Endodermal cell (in vitro differentiated cells): ENCODE measurements around the gene ZWINT. TPM values are rescaled to one million over a fixed set of nuclear protein-coding genes. Genes with fewer than 3 reads are reported as not detected.

Source experiments
- DNase-seq: peaks from one replicate; pipeline ENCODE4 v3.0.0-alpha.2; 2017
- H3K27ac ChIP-seq: 2 replicates; pipeline ENCODE4 v1.5.1; 2013; ENCODE audit warnings: mild to moderate bottlenecking, low read depth, low read length, moderate library complexity
- H3K27me3 ChIP-seq: 2 replicates; pipeline ENCODE4 v1.6.1; 2013; ENCODE audit warnings: mild to moderate bottlenecking, low read length, moderate library complexity; ENCODE audit not compliant: insufficient read depth, control insufficient read depth, poor library complexity, severe bottlenecking
- H3K36me3 ChIP-seq: 2 replicates; pipeline ENCODE4 v1.7.0; 2013; ENCODE audit warnings: mild to moderate bottlenecking, low read length, moderate library complexity; ENCODE audit not compliant: control insufficient read depth, insufficient read depth
- H3K4me1 ChIP-seq: one replicate; pipeline ENCODE4 v1.7.0; 2013; ENCODE audit warnings: low read length; ENCODE audit not compliant: control insufficient read depth, insufficient read depth
- H3K4me3 ChIP-seq: 2 replicates; pipeline ENCODE4 v1.5.1; 2013; ENCODE audit warnings: mild to moderate bottlenecking, low read length, moderate library complexity
- H3K9ac ChIP-seq: 2 replicates; pipeline ENCODE4 v1.6.1; 2013; ENCODE audit warnings: mild to moderate bottlenecking, low read length, moderate library complexity; ENCODE audit not compliant: poor library complexity, severe bottlenecking; ENCODE audit errors: extremely low read depth
- H3K9me3 ChIP-seq: 2 replicates; pipeline ENCODE4 v1.6.1; 2013; ENCODE audit warnings: mild to moderate bottlenecking, low read length, moderate library complexity; ENCODE audit not compliant: control insufficient read depth
- H3K27ac Mint-ChIP-seq: 2 replicates; pipeline ENCODE4 v1.8.0; 2020; ENCODE audit warnings: mixed read lengths
- H3K27me3 Mint-ChIP-seq: 2 replicates; pipeline ENCODE4 v1.8.0; 2021; ENCODE audit warnings: mild to moderate bottlenecking, mixed read lengths; ENCODE audit not compliant: insufficient read depth
- H3K36me3 Mint-ChIP-seq: 2 replicates; pipeline ENCODE4 v1.8.0; 2020; ENCODE audit warnings: low read depth, mixed read lengths
- H3K4me1 Mint-ChIP-seq: 2 replicates; pipeline ENCODE4 v1.8.0; 2020; ENCODE audit warnings: mixed read lengths
- H3K4me3 Mint-ChIP-seq: 2 replicates; pipeline ENCODE4 v1.8.0; 2020; ENCODE audit warnings: mild to moderate bottlenecking, moderate library complexity, mixed read lengths
- H3K9me3 Mint-ChIP-seq: 2 replicates; pipeline ENCODE4 v1.8.0; 2020; ENCODE audit warnings: mild to moderate bottlenecking, mixed read lengths
- CTCF ChIP-seq: fragments of 200-600 bp; sonication (generic); conservative IDR thresholded peaks from 2 replicates; pipeline ENCODE4 v1.5.0; 2021; ENCODE audit warnings: antibody characterized with exemption, mild to moderate bottlenecking
- WGBS, 2 experiments: methylation state at CpG; one replicate each; pipeline versions ENCODE4 v1.1.5 to v1.1.7; 2013; ENCODE audit warnings: missing lambda C conversion rate in 2 of 2, mixed read lengths in 1 of 2; ENCODE audit not compliant: insufficient coverage in 1 of 2, insufficient read length in 1 of 2; 5-methylcytosine and 5-hydroxymethylcytosine counted together
- total RNA-seq, 2 donors: library from RNA; stranded (reverse); fragmentation: NEBNext Ultra II Directional in 1 of 2; extraction: Animal tissue kit (Norgen Biotek cat#: 25700) in 1 of 2; gene quantifications; 2 replicates in 1 of 2; 3 replicates in 1 of 2; pipeline ENCODE4 v1.2.1, GENCODE V29; 2021

ZWINT gene
- total RNA-seq, 2 donors from 2014 or later, result 62.0 to 83.5 TPM

- Histone ChIP-seq H3K27me3 (no peaks in the 10 kb centered on the region), H3K9me3 (no peaks in the 10 kb centered on the region), H3K4me1 (peaks cover 4% of the 10 kb centered on the region), H3K4me3 (no peak overlapping the region), H3K9ac (no peak overlapping the region), H3K36me3 (peaks cover 50% of the 10 kb centered on the region), H3K27ac (no peak overlapping the region)
- Mint-ChIP-seq H3K9me3 (no peaks in the 10 kb centered on the region), H3K4me3 (no peak overlapping the region), H3K27ac (no peak overlapping the region), H3K4me1 (peaks cover 8% of the 10 kb centered on the region), H3K27me3 (no peaks in the 10 kb centered on the region), H3K36me3 (peaks cover 26% of the 10 kb centered on the region)
- no peak for DNase-seq
- TF ChIP-seq CTCF, result no peak
Measured at GRCh38 chr10:56357018-56357417, 4.0 kb downstream of the ZWINT start.

GRCh38 chr10:56351909-56352630 is 9.0 kb downstream of the ZWINT start:
- H3K9me3 ChIP-seq, result no peaks in the 10 kb centered on the region
- 95% methylated on average over 4 to 20 of the region's 20 CpGs for WGBS, 2 experiments
- H3K27ac ChIP-seq, result no peak overlapping the region
- H3K36me3 ChIP-seq, result peaks cover 22% of the 10 kb centered on the region
- no peak overlapping the region for H3K27ac Mint-ChIP-seq
- no peak overlapping the region for H3K4me3 Mint-ChIP-seq
- no peaks in the 10 kb centered on the region for H3K9me3 Mint-ChIP-seq
- H3K4me3 ChIP-seq, result no peak overlapping the region
- H3K4me1 Mint-ChIP-seq, result no peaks in the 10 kb centered on the region
- no peaks in the 10 kb centered on the region for H3K27me3 ChIP-seq
- no peak overlapping the region for H3K9ac ChIP-seq
- peaks cover 7% of the 10 kb centered on the region for H3K36me3 Mint-ChIP-seq
- no peak for DNase-seq
- no peaks in the 10 kb centered on the region for H3K4me1 ChIP-seq
- H3K27me3 Mint-ChIP-seq, result no peaks in the 10 kb centered on the region
- peak; percentile 24 for TF ChIP-seq CTCF

- peaks cover 5% of the 10 kb centered on the region for H3K36me3 ChIP-seq
- H3K27ac ChIP-seq, result no peak overlapping the region
- no peak overlapping the region for H3K4me3 ChIP-seq
- peak; percentile 28 for TF ChIP-seq CTCF
- H3K9me3 Mint-ChIP-seq, result no peaks in the 10 kb centered on the region
- 93% methylated on average over 1 of the region's 1 CpG; no CpG with 5 or more reads in 1 of the 2 experiments for WGBS, 2 experiments
- H3K4me1 Mint-ChIP-seq, result no peaks in the 10 kb centered on the region
- DNase-seq, result no peak
- H3K4me1 ChIP-seq, result no peaks in the 10 kb centered on the region
- no peaks in the 10 kb centered on the region for H3K27me3 ChIP-seq
- H3K27ac Mint-ChIP-seq, result no peak overlapping the region
- H3K4me3 Mint-ChIP-seq, result no peak overlapping the region
- peaks cover 7% of the 10 kb centered on the region for H3K36me3 Mint-ChIP-seq
- H3K27me3 Mint-ChIP-seq, result no peaks in the 10 kb centered on the region
- H3K9me3 ChIP-seq, result no peaks in the 10 kb centered on the region
- no peak overlapping the region for H3K9ac ChIP-seq
Measured at GRCh38 chr10:56349611-56350010, 11.4 kb downstream of the ZWINT start.
